Stomach (tissue), 9 donors: ENCODE results near the gene ADAM22. TPM values are rescaled to one million over a fixed set of nuclear protein-coding genes. Genes with fewer than 3 reads are reported as not detected.

Source experiments
- DNase-seq, 2 donors: peaks; one replicate each; pipeline versions ENCODE4 v3.0.0 to v3.0.0-alpha.2; 2013 to 2019
- H3K27ac ChIP-seq, 5 donors: fragments of 200-600 bp in 4 of 5; sonication (generic) in 4 of 5; one replicate each; pipeline ENCODE4 v1.5.1; 2013 to 2019; ENCODE audit warnings: mild to moderate bottlenecking in 1 of 5, moderate library complexity in 1 of 5
- H3K27me3 ChIP-seq, 3 donors: fragments of 200-600 bp; sonication (generic); one replicate each; pipeline ENCODE4 v1.5.1; 2017 to 2019; ENCODE audit warnings: mixed run types in 1 of 3
- H3K36me3 ChIP-seq, 4 donors: fragments of 200-600 bp; sonication (generic); 1 replicate in 3 of 4; 2 replicates in 1 of 4; pipeline ENCODE4 v1.5.1; 2016 to 2019
- H3K4me1 ChIP-seq, 4 donors: fragments of 200-600 bp; sonication (generic); one replicate each; pipeline ENCODE4 v1.5.1; 2016 to 2019
- H3K4me3 ChIP-seq, 4 donors: fragments of 200-600 bp; sonication (generic) in 3 of 4; one replicate each; pipeline ENCODE4 v1.5.1; 2016 to 2019; ENCODE audit warnings: mild to moderate bottlenecking in 1 of 4
- H3K9me3 ChIP-seq, 4 donors: fragments of 200-600 bp; sonication (generic); one replicate each; pipeline ENCODE4 v1.5.1; 2016 to 2019
- CTCF ChIP-seq, 7 experiments: fragments of 450-650 bp in 4 of 7; fragments of 200-600 bp in 3 of 7; sonication (generic) in 3 of 7; IDR thresholded peaks; one replicate each; pipeline ENCODE4 v1.5.1; 2016 to 2019; ENCODE audit warnings: antibody characterized with exemption in 7 of 7, control low read depth in 2 of 7, mild to moderate bottlenecking in 1 of 7
- EP300 ChIP-seq: sonication (generic); formaldehyde crosslinking; IDR thresholded peaks from one replicate; pipeline ENCODE4 v1.6.1; 2017; ENCODE audit warnings: antibody characterized with exemption
- POLR2A ChIP-seq, 4 donors: fragments of 450-650 bp; IDR thresholded peaks; one replicate each; pipeline ENCODE4 v1.6.1; 2016; ENCODE audit warnings: antibody characterized with exemption in 4 of 4, control low read depth in 2 of 4, mild to moderate bottlenecking in 1 of 4, moderate library complexity in 1 of 4
- POLR2AphosphoS5 ChIP-seq, 3 donors: sonication (generic); formaldehyde crosslinking; IDR thresholded peaks; one replicate each; pipeline ENCODE4 v1.6.1; 2016; ENCODE audit warnings: antibody characterized with exemption in 3 of 3
- WGBS, 5 donors: extraction: QIAGEN DNeasy Blood & Tissue Kit in 3 of 5; methylation state at CpG; one replicate each; pipeline versions ENCODE4 v1.1.5 to v1.1.7; 2013 to 2018; 5-methylcytosine and 5-hydroxymethylcytosine counted together
- intact Hi-C: fragments of 100-400 bp; cut with DNase I; formaldehyde crosslinking; loops from one replicate; pipeline ENCODE4 v1.15.1; 2023; ENCODE audit warnings: low total_unique reads
- polyA plus RNA-seq, 3 donors: library from polyadenylated mRNA; stranded (reverse); fragments of 200-250 nt; gene quantifications; one replicate each; pipeline ENCODE4 v1.2.3, GENCODE V29; 2013
- total RNA-seq, 5 donors: library from RNA; depleted of rRNA; stranded (reverse); fragments of >200 nt; gene quantifications; one replicate each; pipeline versions ENCODE4 v1.1.0 to v1.2.3, GENCODE V29; 2014 to 2016
- donor health status: healthy with polysubstance abuse.
- donor health status: Bipolar disorder and iron deficiency.
- donor health status: healthy.

Gene ADAM22
- total and polyA plus RNA-seq, 8 donors, result 0.06 to 16.8 (median 0.29) TPM; not detected in 1

- TF ChIP-seq EP300 (no peak), POLR2AphosphoS5 (IDR thresholded peaks at IDR 0.05) (no peak), CTCF (IDR thresholded peaks at IDR 0.05) (no peak), POLR2A (IDR thresholded peaks at IDR 0.05) (no peak)
- H3K9me3 ChIP-seq, result no peaks in the 10 kb centered on the region
- no peak for DNase-seq
- no peaks in the 10 kb centered on the region for H3K36me3 ChIP-seq
- WGBS, 5 donors, result 75 to 93% (median 89%) methylated on average over 1 of the region's 1 CpG
- H3K4me3 ChIP-seq, result no peak overlapping the region
- no peaks in the 10 kb centered on the region for H3K27me3 ChIP-seq
- H3K4me1 ChIP-seq, result no peaks in the 10 kb centered on the region
- intact Hi-C loops, result no loop called here
- no peak overlapping the region for H3K27ac ChIP-seq
Measured at GRCh38 chr7:87961754-87962153, 27.7 kb downstream of the ADAM22 start.

- DNase-seq, result no peak
- no peak for TF ChIP-seq CTCF (IDR thresholded peaks at IDR 0.05)
- no peak for TF ChIP-seq POLR2A (IDR thresholded peaks at IDR 0.05)
- no peak for TF ChIP-seq EP300
- TF ChIP-seq POLR2AphosphoS5 (IDR thresholded peaks at IDR 0.05), result no peak
- no peak overlapping the region for H3K27ac ChIP-seq
- 88 to 93% (median 89%) methylated on average over 2 of the region's 2 CpGs for WGBS, 5 donors
- no peaks in the 10 kb centered on the region for H3K27me3 ChIP-seq
- intact Hi-C loops, result no loop called here
- H3K4me1 ChIP-seq, result no peaks in the 10 kb centered on the region
- H3K36me3 ChIP-seq, result no peaks in the 10 kb centered on the region
- H3K4me3 ChIP-seq, result no peak overlapping the region
- no peaks in the 10 kb centered on the region for H3K9me3 ChIP-seq
Measured at GRCh38 chr7:87966271-87966670, 32.2 kb downstream of the ADAM22 start.

GRCh38 chr7:87968021-87968420, 34.0 kb downstream of the ADAM22 start:
- Histone ChIP-seq H3K27me3 (no peaks in the 10 kb centered on the region), H3K27ac (no peak overlapping the region), H3K4me1 (no peaks in the 10 kb centered on the region), H3K9me3 (no peaks in the 10 kb centered on the region), H3K4me3 (no peak overlapping the region), H3K36me3 (no peaks in the 10 kb centered on the region)
- DNase-seq, result no peak
- intact Hi-C loops, result no loop called here
- 90 to 100% (median 96%) methylated on average over 1 of the region's 1 CpG for WGBS, 5 donors
- TF ChIP-seq EP300 (no peak), POLR2AphosphoS5 (IDR thresholded peaks at IDR 0.05) (no peak), POLR2A (IDR thresholded peaks at IDR 0.05) (no peak), CTCF (IDR thresholded peaks at IDR 0.05) (no peak)

- WGBS, 5 donors, result 86 to 97% (median 94%) methylated on average over 3 of the region's 3 CpGs
Measured at GRCh38 chr7:87982116-87982515, 48.1 kb downstream of the ADAM22 start.

More at GRCh38 chr7:87982116-87982515, 48.1 kb downstream of the ADAM22 start:
- Histone ChIP-seq H3K4me1 (no peaks in the 10 kb centered on the region), H3K36me3 (no peaks in the 10 kb centered on the region), H3K27me3 (no peaks in the 10 kb centered on the region), H3K4me3 (no peak overlapping the region), H3K9me3 (no peaks in the 10 kb centered on the region), H3K27ac (no peak overlapping the region)
- intact Hi-C loops, result no loop called here
- DNase-seq, result no peak
- TF ChIP-seq EP300 (no peak), POLR2A (IDR thresholded peaks at IDR 0.05) (no peak), CTCF (IDR thresholded peaks at IDR 0.05) (no peak), POLR2AphosphoS5 (IDR thresholded peaks at IDR 0.05) (no peak)
